ENCODE measurements around the gene SCN7A.
"Not testable (repeated sequence)": the region's sequence is repeated elsewhere in the genome, so short reads cannot be mapped to it uniquely, and the experiment has no call there.

SCN7A gene

GRCh38 chr2:166451468-166451867 lies 42.6 kb downstream of the SCN7A start:
- no peak for DNase-seq

DNA sequence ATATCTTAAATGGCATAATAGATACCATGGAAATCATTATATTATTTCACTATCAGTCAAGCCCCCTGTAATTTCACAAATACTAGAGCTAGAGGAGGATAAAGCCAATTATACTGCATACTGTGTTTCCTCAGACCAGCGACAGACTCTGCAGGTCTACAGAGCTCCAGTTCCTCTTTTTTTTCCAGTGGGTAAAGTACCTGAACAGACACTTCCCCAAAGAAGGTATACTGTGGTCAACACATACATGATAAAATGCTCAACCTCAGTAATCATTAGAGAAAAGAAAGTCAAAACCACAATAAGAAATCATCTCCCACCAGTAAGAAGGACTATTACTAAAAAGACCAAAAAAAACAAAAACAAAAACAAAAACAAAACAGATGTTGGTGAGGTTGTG lies 44.6 kb downstream of the SCN7A start:
- DNase-seq, result no peak

- DNase-seq, result no peak
Measured at GRCh38 chr2:166448106-166448505, 45.9 kb downstream of the SCN7A start.

DNA sequence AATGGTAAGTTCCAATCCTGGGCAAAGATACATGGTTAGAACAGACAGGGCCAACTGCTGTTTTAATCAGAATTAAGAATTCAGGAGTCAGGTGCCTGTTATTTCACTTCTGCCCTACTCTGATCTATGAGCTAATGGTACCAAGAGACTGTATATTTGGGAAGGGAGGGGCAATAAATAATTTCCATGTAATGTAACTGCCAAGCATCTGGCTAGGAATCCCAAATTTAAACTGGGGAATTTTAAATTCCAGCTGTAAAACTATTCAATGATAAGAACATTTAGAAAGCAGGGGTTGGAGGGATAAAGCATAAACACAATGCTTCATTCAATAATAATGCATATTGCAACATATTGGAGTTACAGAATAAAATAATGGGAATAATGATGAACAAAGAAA lies 49.7 kb downstream of the SCN7A start:
- no peak for DNase-seq

- DNase-seq, result no peak
Measured at GRCh38 chr2:166440313-166440712, 53.7 kb downstream of the SCN7A start.

DNA sequence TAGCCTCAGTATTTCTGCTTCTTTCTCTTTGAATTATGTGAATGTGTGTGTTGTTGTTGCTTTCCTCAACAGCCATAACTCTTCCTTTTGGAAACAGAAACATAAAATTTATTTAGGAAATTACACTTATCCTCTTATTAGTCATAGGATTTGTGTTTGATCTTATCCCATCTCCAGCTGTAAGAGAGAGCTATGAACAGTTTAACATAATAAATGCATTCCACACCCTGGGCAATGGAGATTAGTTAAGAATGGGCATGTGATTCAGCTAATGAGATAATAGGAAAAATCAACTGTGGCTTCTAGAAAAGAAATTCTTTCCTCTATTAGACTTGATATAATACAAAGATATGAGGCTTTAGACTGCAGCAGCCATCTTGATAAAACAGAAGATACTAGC lies 55.0 kb downstream of the SCN7A start:
- no peak for DNase-seq

DNA sequence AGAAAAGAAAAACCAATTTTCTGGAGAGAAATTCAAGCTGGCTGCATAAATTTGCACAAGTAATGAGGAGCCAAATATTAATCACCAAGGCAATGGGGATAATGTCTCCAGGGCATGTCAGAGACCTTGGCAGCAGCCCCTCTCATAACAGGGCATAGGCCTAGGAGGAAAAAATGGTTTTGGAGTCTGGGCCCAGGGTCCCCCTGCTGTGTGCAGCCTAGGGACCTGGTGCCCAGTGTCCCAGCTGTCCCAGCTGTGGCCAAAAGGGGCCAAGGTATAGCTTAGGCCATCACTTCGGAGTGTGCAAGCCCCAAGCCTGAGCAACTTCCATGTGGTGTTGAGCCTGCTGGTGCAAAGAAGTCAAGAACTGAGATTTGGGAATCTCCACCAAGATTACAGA lies 57.1 kb downstream of the SCN7A start:
- no peak for DNase-seq

DNA sequence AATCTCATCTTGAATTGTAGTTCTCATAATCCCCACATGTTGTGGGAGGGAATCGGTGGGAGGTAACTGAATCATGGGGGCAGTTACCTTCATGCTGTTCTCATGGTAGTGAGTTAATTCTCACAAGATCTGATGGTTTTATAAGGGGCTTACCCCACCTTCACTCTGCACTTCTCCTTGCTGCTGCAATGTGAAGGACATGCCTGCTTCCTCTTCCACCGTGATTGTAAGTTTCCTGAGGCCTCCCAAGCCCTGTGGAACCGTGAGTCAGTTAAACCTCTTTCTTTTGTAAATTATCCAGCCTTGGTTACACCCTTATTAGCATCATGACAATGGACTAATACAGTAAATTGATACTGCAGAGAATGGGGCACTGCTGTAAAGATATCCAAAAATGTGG lies 57.9 kb downstream of the SCN7A start:
- DNase-seq, result no peak

DNA sequence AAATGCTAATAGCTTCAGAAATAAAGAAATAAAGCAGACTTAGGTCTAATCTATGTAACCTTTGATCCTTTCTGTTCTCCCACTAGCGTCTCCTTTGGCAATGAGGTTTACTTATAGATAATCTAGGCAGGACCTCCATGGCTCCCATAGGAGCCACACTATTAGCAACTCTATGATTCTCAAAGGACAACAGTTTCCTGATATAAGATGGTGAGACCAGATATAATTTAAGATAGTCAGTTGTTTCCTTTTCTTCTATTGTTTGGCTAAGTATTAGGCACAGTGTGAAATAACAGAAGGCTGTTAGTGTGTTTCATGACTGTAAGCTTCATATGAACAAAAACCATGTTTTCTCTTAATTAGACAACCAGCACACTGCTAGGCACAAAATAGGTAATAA lies 59.6 kb downstream of the SCN7A start:
- DNase-seq, result no peak

GRCh38 chr2:166433457-166433856 lies 60.6 kb downstream of the SCN7A start:
- no peak for DNase-seq

DNA sequence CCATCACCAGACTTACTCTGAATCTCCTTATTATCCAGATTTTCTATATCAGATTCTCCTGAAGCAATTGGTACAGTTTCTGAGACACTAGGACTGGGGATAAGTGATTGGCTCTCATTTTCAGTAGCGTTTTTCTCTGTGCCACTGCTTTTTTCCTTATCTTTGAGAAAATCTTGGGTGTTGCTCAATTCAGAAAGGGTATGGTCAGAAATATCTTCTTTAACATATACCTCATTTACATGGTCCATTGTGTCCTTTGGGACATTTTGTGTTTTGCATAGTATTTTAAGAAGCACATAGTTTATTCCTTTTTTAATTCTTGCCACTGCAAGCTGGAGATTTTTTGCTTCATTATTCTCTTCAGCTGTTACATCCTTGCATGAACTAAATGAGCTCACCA lies 61.7 kb downstream of the SCN7A start:
- DNase-seq, result no peak

DNA sequence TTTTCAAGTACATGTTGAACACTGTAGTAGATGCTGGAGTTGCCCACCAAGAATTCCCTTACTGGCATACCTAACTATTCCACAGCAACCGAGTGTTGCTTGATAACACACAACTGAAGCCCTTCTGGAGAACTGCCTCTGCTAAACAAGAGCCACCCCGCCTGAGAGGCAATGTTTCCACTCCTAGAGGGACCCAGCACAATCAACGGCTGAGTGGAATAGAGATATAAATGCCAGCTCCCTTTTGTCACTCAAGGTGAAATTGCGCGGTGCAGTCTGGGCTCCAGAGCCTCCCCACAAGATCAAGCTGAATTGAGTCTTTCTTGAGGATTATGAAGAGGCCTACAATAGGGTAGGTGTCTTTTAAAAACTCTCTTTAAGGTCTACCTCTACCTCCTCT lies 69.2 kb downstream of the SCN7A start:
- DNase-seq, result no peak

- peak; percentile 45 for DNase-seq
Measured at GRCh38 chr2:166419616-166419934, 74.5 kb downstream of the SCN7A start.

GRCh38 chr2:166418853-166419615 lies 75.0 kb downstream of the SCN7A start:
- no peak for DNase-seq

DNA sequence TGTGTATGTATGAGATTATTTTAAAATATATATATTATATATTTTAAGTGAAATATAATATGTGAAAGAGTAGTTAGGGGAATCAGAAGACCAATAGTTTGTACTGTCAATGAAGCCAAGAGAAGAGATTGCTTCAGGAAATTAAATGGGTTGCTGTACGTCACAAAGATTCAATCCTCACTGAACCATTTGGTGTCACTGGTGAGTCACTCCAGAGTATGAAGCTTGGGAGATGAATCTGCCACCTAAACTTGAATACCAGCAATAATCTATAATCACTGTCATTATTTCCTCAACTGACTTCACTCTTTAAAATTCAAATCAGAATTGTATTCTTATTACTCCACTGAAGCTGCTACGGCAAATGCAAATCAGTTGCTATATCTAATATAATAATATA lies 76.4 kb downstream of the SCN7A start:
- no peak for DNase-seq

DNA sequence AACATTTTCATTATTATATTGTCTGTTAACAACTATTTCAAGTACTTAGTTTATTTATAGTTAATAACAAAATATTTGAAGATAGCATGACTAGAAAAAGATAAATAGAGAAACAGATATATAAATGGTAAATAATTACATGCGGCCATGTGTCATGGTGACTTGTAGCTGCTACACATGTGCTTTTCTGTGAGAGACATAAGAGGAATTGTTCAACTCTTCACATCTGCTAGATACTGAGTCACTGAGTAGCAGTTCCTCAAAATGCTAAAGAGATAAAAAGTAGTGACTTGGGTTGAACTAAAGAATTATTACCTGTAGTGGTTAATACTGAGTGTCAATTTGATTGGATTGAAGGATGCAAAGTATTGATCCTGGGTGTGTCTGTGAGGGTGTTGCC lies 80.8 kb downstream of the SCN7A start:
- DNase-seq, result no peak

DNA sequence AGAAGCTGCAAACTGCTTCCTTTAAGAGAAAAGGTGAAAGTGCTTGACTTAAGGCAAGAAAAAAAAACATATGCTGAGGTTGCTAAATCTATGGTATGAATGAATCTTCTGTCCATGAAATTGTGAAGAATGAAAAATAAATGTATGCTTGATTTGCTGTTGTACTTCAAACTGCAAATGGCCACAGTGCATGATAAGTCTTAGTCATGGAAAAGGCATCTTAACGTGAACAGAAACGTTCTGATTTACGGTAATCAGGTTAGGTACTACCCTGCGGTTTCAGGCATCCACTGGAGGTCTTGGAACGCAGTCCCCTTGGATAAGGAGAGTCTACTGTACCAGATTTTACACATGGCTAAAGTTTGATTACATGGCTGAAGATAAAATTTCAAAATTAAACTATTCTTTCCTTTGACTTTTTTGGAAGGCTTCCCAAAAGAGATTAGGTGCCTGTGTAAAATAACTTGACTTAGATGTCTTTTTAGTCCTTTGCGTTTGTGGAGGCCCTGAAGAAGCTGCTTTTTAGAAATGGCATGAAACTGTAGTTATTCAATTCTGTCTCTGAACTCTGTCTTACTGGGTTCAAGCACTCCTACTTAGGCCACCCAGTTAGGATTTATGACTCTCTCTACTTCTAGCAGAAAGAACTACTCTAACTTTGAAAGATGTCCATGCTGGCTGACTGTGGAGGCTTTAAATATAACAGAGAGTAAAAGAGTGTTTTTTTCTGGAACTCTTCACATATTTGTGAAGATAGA lies 82.4 kb downstream of the SCN7A start:
- no peak for DNase-seq

- no peak for DNase-seq
Measured at GRCh38 chr2:166410828-166411472, 83.1 kb downstream of the SCN7A start.

DNA sequence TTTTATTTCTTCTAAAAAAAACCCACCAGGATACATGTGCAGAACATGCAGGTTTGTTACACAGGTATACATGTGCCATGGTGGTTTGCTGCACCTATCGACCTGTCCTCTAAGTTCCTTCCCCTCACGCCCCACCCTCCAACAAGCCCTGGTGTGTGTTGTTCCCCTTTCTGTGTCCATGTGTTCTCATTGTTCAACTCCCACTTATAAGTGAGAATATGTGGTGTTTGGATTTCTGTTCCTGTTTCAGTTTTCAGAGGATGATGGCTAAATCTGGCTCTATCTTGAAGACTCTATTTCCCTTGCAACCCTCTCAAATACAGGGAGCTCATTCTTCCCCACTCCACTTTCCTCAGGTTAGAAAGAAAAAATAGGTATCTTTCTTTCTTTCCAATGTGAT lies 86.3 kb downstream of the SCN7A start:
- not testable (repeated sequence) for DNase-seq

- DNase-seq, result no peak
Measured at GRCh38 chr2:166406374-166406773, 87.7 kb downstream of the SCN7A start.

DNA sequence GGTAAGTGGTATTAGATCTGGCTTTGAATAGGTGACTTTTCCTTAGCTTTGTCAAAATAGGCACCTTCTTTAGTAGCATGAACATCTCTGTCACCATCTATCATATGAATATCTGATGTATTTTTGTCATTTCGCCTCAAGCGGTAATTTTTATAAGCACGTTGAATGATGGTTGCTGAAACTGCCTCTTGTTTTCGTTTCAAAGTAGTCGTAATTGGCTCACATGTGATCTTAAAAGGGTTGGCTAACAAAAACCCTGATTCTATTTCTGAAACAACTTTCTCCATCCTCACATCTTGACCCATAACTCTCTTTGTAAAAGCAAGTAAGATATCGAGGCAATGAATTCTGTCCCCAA lies 88.5 kb downstream of the SCN7A start:
- DNase-seq, result no peak

- no peak for DNase-seq
Measured at GRCh38 chr2:166404831-166405568, 89.0 kb downstream of the SCN7A start.

DNA sequence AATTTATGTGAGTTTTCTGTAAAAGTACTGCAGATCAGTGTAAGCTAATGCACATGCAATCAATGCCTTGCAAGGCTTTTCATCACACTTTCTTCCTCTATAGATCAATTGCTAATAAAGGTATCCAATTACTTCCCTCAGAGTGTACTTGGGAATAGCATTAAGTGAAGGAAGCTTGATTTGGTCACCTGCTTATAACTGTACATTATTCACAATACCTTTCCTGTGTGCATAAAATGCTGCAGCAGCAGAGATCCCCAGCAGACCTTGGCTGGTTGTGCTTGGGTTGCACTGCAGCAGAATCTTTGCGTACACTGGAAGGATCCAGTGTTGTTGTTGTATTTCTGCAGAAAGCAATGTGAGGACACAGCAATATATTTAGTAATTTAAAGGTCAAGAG lies 99.8 kb downstream of the SCN7A start:
- DNase-seq, result no peak

DNA sequence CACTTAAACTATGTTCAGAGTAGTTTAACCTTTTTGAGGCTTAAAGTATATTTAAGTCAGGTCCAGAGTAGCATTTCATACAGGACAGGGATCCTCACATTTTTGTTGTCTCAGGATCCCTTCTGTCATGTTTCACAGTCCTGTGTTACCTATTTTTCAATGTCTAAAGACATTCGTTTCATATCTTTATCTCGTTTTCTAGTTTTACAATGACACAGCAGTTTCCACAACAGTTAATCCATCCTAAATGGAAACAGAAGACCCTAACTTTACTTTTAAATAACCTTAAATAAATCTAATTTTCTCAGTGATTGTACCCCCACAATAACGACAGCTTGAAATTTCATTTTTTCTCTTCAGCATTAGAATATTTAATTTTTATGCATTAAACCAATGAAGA lies 101.0 kb downstream of the SCN7A start:
- no peak for DNase-seq

Data from DMS153 (cell line).